Hepatocyte (in vitro differentiated cells): ENCODE measurements around the gene FIZ1. TPM values are rescaled to one million over a fixed set of nuclear protein-coding genes. Genes with fewer than 3 reads are reported as not detected.

Experiments used
- DNase-seq: peaks from one replicate; pipeline ENCODE4 v3.0.0-alpha.2; 2016; ENCODE audit warnings: low spot score
- H2AFZ ChIP-seq: fragments of 200-600 bp; sonication (generic); 2 replicates; pipeline ENCODE4 v1.6.0; 2016; ENCODE audit warnings: antibody characterized with exemption, mild to moderate bottlenecking
- H3K27ac ChIP-seq: fragments of 200-600 bp; sonication (generic); 2 replicates; pipeline ENCODE4 v1.5.1; 2016; ENCODE audit warnings: mild to moderate bottlenecking
- H3K27me3 ChIP-seq: fragments of 200-600 bp; sonication (generic); 2 replicates; pipeline ENCODE4 v1.6.1; 2016
- H3K36me3 ChIP-seq: fragments of 200-600 bp; sonication (generic); replicated peaks from 2 replicates; pipeline ENCODE4 v1.5.1; 2016; ENCODE audit warnings: low read depth; ENCODE audit not compliant: insufficient read depth
- H3K4me1 ChIP-seq: fragments of 200-600 bp; sonication (generic); 2 replicates; pipeline ENCODE4 v1.5.1; 2016; ENCODE audit warnings: mild to moderate bottlenecking, moderate library complexity; ENCODE audit not compliant: insufficient read depth
- H3K4me2 ChIP-seq: fragments of 200-600 bp; sonication (generic); 2 replicates; pipeline ENCODE4 v1.6.0; 2016
- H3K4me3 ChIP-seq: fragments of 200-600 bp; sonication (generic); 2 replicates; pipeline ENCODE4 v1.5.1; 2016; ENCODE audit warnings: mild to moderate bottlenecking
- H3K79me2 ChIP-seq: fragments of 200-600 bp; sonication (generic); 2 replicates; pipeline ENCODE4 v1.6.0; 2017; ENCODE audit warnings: mild to moderate bottlenecking
- H3K9me2 ChIP-seq: fragments of 200-600 bp; sonication (generic); replicated peaks from 2 replicates; pipeline ENCODE4 v1.6.0; 2017; ENCODE audit warnings: mild to moderate bottlenecking; ENCODE audit not compliant: insufficient read depth
- H3K9me3 ChIP-seq: fragments of 200-600 bp; sonication (generic); 2 replicates; pipeline ENCODE4 v1.5.1; 2016; ENCODE audit warnings: low read depth, mild to moderate bottlenecking
- H4K20me1 ChIP-seq: fragments of 200-600 bp; sonication (generic); 2 replicates; pipeline ENCODE4 v1.6.0; 2016; ENCODE audit warnings: mild to moderate bottlenecking; ENCODE audit not compliant: insufficient read depth, poor library complexity, severe bottlenecking
- EZH2 ChIP-seq: fragments of 200-600 bp; sonication (generic); IDR thresholded peaks from 2 replicates; pipeline ENCODE4 v1.6.1; 2016; ENCODE audit warnings: antibody characterized with exemption, mild to moderate bottlenecking, borderline replicate concordance
- EZH2phosphoT487 ChIP-seq: fragments of 200-600 bp; sonication (generic); IDR thresholded peaks from one replicate; pipeline ENCODE4 v1.6.1; 2018; ENCODE audit warnings: antibody characterized with exemption, mild to moderate bottlenecking, low read depth, moderate library complexity; ENCODE audit not compliant: unreplicated experiment, severe bottlenecking
- WGBS: methylation state at CpG from one replicate; pipeline ENCODE4 v1.1.6; 2016; ENCODE audit warnings: low lambda C conversion rate; ENCODE audit errors: missing lambda C conversion rate; 5-methylcytosine and 5-hydroxymethylcytosine counted together
- polyA plus RNA-seq: library from polyadenylated mRNA; unstranded; fragments of >200 nt; fragmentation: Nextera tagmentation; extraction: Ambion mirVana; gene quantifications from 2 replicates; pipeline ENCODE4 v1.2.1, GENCODE V29; 2016
- total RNA-seq: library from RNA; depleted of rRNA; stranded (reverse); fragments of >200 nt; gene quantifications from 2 replicates; pipeline ENCODE4 v1.2.3, GENCODE V29; 2014
- TF ChIP-seq, protein P1 (sequence below): fragments of 200-600 bp; sonication (generic); IDR thresholded peaks from 2 replicates; pipeline ENCODE4 v1.5.1; 2016; ENCODE audit warnings: antibody characterized with exemption, mild to moderate bottlenecking; ENCODE audit not compliant: poor library complexity

Gene FIZ1
- total and polyA plus RNA-seq, 2 experiments from 2014 or later, result 3.8 to 16.4 TPM

DNA sequence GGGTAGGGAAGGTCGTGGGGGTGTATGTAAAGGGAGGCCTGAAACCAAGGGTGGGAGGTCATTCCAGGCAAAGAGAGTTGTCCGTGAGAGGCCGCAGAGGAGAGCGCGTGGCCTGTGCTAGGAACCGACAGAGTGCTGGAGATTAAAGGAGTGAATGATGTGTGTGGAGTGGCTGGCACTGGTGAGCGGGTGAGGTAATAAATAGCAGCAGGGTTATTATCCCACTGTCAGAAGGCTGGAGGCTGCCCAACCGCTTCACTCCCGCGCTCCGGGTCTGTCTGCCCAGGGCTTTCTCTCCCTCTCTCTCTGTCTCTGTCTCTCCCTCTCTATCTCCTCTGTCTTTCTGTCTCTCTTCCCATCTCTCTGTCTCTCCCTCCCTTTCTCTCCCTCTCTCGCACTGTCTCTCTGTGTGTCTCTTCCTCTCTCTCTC lies 36.0 kb downstream of the FIZ1 start:
- Histone ChIP-seq H3K27me3 (no peaks in the 10 kb centered on the region), H3K9me2 (no peaks in the 10 kb centered on the region), H4K20me1 (no peaks in the 10 kb centered on the region), H3K27ac (peak overlapping the region; percentile 75), H3K9me3 (no peaks in the 10 kb centered on the region), H3K79me2 (no peaks in the 10 kb centered on the region), H3K4me1 (peaks cover 2% of the 10 kb centered on the region), H2AFZ (no peak overlapping the region), H3K4me2 (no peak overlapping the region), H3K4me3 (no peak overlapping the region), H3K36me3 (no peaks in the 10 kb centered on the region)
- TF ChIP-seq EZH2, result no peak
- TF ChIP-seq, protein P1, sequence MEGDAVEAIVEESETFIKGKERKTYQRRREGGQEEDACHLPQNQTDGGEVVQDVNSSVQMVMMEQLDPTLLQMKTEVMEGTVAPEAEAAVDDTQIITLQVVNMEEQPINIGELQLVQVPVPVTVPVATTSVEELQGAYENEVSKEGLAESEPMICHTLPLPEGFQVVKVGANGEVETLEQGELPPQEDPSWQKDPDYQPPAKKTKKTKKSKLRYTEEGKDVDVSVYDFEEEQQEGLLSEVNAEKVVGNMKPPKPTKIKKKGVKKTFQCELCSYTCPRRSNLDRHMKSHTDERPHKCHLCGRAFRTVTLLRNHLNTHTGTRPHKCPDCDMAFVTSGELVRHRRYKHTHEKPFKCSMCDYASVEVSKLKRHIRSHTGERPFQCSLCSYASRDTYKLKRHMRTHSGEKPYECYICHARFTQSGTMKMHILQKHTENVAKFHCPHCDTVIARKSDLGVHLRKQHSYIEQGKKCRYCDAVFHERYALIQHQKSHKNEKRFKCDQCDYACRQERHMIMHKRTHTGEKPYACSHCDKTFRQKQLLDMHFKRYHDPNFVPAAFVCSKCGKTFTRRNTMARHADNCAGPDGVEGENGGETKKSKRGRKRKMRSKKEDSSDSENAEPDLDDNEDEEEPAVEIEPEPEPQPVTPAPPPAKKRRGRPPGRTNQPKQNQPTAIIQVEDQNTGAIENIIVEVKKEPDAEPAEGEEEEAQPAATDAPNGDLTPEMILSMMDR, result no peak
- TF ChIP-seq EZH2phosphoT487, result no peak
- peak; percentile 76 for DNase-seq
- WGBS, result 49% methylated on average over 9 of the region's 12 CpGs

DNA sequence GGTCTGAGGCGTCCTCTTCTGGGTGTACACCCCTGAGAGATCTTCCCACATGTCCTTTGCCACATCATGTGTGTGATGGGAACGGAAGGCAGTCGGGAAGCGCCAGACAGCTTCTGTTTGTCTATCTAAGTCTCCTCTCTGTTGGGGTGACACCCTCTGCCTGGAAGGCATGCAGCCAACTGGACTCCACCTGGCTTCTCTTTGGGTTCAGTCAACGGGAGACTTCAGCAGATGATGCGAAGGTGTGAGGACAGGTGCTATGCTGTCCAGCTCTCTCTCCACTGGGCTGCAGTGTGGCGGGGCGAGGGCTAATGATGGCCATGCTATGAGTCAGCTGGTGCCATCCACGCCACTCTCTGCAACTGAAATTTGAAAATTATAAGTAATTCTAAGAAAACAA lies 39.6 kb downstream of the FIZ1 start:
- no peaks in the 10 kb centered on the region for H3K27me3 ChIP-seq
- H3K36me3 ChIP-seq, result no peaks in the 10 kb centered on the region
- no peak for DNase-seq
- no peaks in the 10 kb centered on the region for H4K20me1 ChIP-seq
- H3K4me1 ChIP-seq, result peaks cover 2% of the 10 kb centered on the region
- no peaks in the 10 kb centered on the region for H3K9me2 ChIP-seq
- no peaks in the 10 kb centered on the region for H3K9me3 ChIP-seq
- TF ChIP-seq EZH2phosphoT487 (no peak), EZH2 (no peak)
- TF ChIP-seq, protein P1, result no peak
- no peak overlapping the region for H3K4me3 ChIP-seq
- no peak overlapping the region for H3K4me2 ChIP-seq
- no peak overlapping the region for H2AFZ ChIP-seq
- WGBS, result 83% methylated on average over 8 of the region's 9 CpGs
- no peaks in the 10 kb centered on the region for H3K79me2 ChIP-seq
- no peak overlapping the region for H3K27ac ChIP-seq

DNA sequence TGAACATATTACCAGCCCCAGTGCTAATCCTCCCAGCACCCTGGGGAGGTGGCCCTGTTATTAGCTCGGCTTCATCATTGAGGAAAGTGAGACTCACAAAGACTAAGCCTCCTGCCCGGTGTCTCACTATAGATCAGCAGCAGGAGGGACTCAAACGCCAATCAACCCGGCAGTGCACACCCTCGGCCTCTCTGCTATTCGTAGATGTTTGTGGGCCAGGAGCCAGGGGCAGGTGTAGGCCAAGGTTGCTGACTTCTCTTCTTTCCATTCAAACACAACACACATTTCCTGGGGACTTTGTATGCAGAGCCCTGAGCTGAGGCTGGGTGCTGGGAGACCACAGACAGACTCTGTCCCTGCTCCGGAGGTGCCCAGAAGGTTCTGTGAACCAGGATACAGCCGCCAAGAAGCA lies 44.6 kb downstream of the FIZ1 start:
- H3K4me2 ChIP-seq, result no peak overlapping the region
- H3K36me3 ChIP-seq, result no peaks in the 10 kb centered on the region
- H4K20me1 ChIP-seq, result no peaks in the 10 kb centered on the region
- H3K9me2 ChIP-seq, result no peaks in the 10 kb centered on the region
- H3K27me3 ChIP-seq, result no peaks in the 10 kb centered on the region
- no peak for DNase-seq
- H3K4me1 ChIP-seq, result peaks cover 12% of the 10 kb centered on the region
- H3K27ac ChIP-seq, result no peak overlapping the region
- H3K9me3 ChIP-seq, result no peaks in the 10 kb centered on the region
- H3K4me3 ChIP-seq, result no peak overlapping the region
- 72% methylated on average over 8 of the region's 8 CpGs for WGBS
- no peak overlapping the region for H2AFZ ChIP-seq
- no peak for TF ChIP-seq EZH2phosphoT487
- H3K79me2 ChIP-seq, result no peaks in the 10 kb centered on the region

DNA sequence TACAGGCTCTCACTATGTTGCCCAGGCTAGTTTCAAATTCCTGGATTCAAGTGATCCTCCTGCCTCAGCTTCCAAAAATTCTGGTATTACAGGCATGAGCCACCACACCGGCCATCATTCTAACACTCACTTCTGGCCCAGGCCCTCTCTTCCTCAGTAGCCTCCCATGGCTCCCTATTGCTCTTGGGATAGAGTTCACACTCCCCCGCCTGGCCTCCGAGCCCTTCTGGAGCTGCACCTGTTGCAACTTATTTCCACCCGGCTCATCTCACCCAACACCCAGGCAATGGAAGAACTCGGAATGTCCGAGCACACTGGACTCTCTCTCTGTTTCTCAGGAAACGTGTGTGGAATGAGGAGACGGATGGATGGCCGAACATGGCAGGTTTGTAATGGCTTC lies 45.0 kb downstream of the FIZ1 start:
- Histone ChIP-seq H3K4me1 (peaks cover 12% of the 10 kb centered on the region), H3K4me3 (no peak overlapping the region), H3K27me3 (no peaks in the 10 kb centered on the region), H3K36me3 (no peaks in the 10 kb centered on the region), H3K27ac (no peak overlapping the region), H3K4me2 (no peak overlapping the region), H3K9me2 (no peaks in the 10 kb centered on the region), H3K79me2 (no peaks in the 10 kb centered on the region), H2AFZ (no peak overlapping the region), H3K9me3 (no peaks in the 10 kb centered on the region), H4K20me1 (no peaks in the 10 kb centered on the region)
- DNase-seq, result no peak
- no peak for TF ChIP-seq EZH2
- 95% methylated on average over 9 of the region's 9 CpGs for WGBS
